HG03280 (cell line): ENCODE data around the gene TCEA2.

Experiments used
- ATAC-seq: cut with Tn5 transposase; IDR thresholded peaks from one replicate; pipeline ENCODE4 v1.9.1; 2021; ENCODE audit warnings: mild to moderate bottlenecking, moderate library complexity; ENCODE audit not compliant: unreplicated experiment

Gene TCEA2

DNA sequence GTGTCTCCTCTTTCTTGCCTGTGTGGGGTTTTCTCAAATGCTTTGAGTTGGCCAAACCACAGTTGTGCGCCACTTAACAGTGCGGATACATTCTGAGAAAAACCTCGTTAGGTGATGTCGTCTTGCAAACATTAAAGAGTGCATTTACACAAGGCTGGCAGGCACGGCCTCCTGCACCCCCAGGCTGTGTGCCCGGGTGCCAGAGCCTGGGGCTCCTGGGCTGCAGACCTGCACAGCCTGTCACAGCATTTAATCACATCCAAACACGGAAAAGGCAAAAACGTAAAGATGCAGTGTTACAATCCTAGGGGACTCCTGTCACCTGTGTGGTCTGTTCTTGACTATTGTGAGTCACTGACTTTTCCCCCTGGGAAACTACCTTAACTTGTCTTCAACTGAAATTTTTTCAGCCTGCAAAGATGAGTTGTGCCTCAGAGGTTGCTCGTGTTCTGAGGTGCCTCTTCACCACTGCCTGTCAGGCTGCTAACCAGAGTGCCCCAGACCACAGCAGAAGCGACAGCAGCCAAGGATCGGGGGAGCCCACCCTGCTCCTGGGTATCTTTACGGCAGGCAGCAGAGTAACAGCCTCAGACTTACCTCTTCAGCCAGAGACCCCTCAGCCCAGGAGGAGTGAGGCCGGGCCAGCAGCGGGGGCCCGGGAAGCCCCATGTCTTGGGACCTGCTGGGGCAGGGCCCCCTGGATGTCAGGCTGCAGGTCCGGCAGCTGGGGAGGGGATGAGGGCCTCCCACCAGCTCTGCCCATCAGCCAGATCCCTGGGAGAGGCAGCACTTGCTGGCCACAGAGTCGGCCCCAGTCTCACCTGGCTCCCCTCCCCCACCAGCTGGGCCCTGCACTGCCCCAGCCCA, 27.7 kb upstream of the TCEA2 start:
- no peak for ATAC-seq

GRCh38 chr20:64035933-64036345, 27.1 kb upstream of the TCEA2 start, which contains the start of gene C20orf204:
TSS of gene C20orf204 (plus strand) at chr20:64036182. CDS start at chr20:64036324, 142 bp downstream.
- ATAC-seq = no peak

DNA sequence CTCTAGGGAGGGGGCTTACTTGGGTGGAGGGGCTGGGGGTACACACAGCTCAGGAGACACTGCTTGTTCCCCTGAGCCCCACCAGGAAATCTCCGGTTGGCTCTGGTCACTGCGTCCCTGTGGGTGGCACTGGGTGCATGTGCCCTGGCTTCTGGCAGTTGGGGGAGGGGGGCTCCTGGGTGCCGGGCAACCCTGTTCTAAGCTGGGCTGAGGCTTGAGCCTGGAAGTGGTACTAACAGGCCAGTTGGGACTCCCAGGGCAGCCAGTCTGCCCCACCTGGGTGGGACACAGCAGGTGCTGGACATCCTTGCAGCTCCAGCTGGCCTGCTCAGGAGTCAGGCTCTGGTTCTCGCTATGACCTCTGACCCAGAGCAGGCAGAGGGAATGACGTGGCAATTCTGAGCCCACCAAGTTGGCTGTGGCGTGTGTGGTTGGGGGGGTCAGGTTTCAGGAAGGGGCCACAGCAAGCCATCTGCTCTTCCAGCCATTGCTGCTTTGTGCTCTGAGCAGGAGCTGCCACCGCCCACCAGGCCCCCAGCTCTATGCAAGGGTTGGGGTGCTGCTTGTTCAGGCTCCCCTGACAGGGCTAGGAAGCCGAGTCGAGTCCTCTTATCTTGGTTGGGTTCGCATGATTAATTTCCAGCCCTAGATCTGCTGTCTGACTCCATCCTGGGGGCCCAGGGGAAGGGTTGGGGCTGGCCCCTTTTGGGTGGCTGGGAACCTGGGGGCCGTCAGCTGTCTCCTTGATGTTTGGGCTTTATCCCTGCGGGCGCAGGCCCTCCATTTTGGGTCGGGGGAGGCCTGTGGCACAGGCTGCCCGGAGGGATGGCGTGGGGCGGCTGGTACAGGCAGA, 26.4 kb upstream of the TCEA2 start:
- ATAC-seq = no peak

DNA sequence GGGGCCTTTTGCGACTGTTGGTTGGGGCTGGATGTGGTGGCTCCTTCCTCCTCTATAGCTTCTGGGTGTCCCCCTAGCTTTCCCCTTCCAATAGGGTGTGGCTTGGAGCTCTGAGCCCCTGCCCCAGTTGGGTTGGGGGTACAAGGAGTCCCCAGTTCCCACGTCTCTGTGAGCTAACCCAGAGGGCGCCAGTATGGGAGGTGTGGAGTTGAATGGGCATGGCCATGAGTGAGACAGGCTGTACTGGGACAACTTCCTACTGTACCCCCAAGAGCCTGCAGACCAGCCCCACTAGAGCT, 25.9 kb upstream of the TCEA2 start:
- ATAC-seq = no peak

DNA sequence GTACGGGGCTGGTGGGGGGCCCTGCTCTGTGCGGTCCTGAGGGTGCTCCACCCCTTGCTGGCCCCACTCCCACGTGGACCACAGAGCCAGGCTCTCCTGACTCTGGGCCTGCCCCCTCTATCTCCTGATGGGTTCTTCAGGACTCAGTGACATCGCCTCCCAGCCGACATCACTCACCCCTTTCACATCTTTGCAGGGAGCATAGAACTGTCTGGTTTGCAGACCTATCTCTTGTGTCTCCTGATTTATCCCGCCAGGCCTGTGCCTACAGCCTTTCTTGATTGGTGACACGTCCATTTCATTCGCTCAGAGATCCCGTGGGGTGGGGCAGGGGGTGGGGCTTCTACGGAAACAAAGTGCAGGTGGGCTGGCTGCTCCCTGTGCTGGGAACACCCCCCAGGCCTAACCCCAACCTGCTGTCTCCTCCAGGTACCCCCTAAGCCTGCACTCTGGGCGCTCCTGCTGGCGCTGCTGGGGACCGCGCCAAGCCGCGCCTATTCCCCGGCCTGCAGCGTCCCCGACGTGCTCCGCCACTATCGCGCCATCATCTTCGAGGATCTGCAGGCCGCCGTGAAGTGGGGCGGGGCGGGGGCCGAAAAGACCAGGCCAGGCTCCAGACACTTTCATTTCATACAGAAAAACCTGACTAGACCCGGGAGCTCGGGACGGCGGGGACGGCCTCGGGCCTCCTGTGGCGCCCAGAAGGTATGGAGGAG, 25.3 kb upstream of the TCEA2 start:
- no peak for ATAC-seq

- peak; percentile 29 for ATAC-seq
These were observed 24.8 kb upstream of the TCEA2 start for GRCh38 chr20:64038224-64038564.

- peak; percentile 43 for ATAC-seq
These were observed 24.3 kb upstream of the TCEA2 start for GRCh38 chr20:64038565-64039292.

DNA sequence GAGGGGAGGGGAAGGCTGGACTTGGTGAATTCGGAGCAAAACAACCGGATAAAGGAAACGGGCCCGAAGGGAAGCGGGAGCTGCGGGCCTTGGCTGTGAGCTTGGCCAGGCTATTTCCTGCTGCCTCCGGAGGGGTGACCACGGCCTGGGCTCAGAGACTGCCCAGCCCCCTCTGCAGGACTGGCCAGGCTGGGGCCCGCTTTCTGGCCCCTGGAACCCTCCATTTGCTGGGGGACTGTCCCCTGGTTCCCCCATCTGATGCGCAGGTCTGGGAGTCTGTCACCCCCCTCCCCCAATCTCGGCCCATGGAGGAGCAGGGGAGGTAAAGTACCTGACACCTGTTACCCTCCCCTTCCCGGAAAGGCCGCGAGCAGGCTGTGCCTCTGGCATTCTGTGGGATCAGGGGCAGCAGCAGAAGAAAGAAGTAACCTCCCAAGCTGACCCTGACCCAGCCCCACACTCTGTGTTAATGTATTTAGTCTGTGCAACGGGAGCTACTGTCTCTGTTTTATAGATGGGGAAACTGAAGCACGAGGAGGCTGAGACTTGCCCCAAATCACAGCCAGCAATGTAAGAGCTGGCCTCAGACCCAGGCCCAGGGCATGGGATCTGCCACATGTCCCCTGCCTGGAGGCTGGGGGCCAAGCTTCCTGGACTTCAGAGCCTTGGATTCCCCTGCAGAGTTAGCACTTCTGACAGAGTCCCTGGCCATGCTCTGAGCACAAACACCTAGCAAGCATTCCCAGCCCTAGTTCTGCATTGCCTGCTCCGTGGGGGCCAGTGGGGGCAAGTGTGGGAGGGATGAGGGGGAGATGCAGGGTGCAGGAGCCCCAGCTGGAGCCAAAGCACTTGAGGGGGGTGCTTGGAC, 23.5 kb upstream of the TCEA2 start:
- ATAC-seq = no peak

- no peak for ATAC-seq
These were observed 22.6 kb upstream of the TCEA2 start for GRCh38 chr20:64040231-64041039.

GRCh38 chr20:64041040-64041780, 21.8 kb upstream of the TCEA2 start:
- ATAC-seq = no peak

- no peak for ATAC-seq
These were observed 21.3 kb upstream of the TCEA2 start for GRCh38 chr20:64041781-64042053.

DNA sequence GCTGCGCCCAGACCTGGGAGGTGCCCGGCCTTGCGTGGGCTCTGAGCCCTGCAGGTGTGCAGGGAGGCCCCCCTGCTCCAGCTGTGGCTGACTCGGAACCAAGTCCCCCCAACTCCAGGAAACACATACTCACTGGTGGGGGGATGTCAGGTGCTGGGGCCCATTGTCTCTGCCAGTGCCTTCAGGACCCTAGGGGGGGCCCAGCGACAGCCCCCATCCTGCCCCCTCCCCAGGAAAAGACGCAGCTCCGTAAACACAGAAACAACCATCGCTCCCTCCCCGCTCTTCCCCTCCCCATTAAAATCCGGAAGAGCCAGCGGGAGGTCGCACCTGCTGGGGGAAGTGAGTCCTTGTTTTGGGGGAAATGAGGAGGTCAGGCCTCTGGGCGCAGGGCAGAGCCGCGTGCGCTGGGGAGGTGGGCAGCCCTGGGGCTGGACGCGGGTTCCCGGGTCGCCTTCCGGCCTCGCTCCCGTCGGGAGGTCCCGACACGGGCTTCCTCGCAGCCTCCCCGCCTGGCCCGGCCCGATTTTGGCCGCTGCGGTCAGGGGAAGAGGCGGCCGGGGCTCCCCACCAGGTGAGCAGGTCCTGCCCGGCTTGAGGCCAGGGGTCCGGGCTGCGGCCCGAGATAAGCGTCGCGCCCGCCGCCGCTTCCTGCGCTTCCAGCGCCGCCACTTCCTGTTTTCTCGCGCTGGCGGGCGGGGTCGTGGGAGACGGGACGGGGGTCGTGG, 20.8 kb upstream of the TCEA2 start:
- no peak for ATAC-seq

GRCh38 chr20:64043768-64044167, 19.2 kb upstream of the TCEA2 start:
- ATAC-seq = no peak

DNA sequence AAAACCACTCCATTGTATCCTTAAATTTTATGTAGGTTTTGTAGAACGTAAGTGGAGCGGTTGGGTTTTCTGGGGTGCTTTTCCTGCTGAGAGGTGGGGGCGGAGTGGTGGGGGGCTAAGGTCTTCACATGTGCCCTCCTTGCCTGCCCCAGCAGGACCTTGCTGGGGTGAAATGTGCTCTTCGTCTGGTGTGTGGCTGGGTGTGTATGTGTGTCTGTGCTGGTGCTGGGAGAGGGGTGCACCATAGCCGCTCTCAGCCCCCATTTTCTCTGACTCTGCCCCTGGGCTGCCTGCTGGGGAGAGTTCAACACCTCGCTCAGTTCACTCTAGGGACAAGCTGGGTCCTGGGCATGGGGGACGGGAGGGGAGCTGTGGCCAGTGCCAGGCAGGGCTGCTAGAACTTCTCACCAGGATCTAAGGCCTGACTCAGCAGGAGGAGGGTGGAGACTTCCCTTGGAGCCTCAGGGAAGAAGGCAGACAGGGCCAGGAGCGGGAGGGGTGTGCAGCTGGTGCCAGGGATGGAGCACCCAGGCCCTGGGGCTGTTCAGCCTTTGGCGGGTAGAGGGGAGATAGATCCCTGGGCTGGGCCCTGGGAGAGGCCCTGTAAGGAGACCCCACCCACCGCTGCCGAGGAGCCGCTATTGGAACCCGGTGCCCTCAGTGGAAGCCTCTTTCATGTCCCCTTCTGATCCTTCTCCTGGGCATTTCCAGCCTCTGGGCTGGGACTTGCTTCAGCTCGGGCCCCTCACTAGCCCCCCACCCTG, 18.3 kb upstream of the TCEA2 start:
- no peak for ATAC-seq

DNA sequence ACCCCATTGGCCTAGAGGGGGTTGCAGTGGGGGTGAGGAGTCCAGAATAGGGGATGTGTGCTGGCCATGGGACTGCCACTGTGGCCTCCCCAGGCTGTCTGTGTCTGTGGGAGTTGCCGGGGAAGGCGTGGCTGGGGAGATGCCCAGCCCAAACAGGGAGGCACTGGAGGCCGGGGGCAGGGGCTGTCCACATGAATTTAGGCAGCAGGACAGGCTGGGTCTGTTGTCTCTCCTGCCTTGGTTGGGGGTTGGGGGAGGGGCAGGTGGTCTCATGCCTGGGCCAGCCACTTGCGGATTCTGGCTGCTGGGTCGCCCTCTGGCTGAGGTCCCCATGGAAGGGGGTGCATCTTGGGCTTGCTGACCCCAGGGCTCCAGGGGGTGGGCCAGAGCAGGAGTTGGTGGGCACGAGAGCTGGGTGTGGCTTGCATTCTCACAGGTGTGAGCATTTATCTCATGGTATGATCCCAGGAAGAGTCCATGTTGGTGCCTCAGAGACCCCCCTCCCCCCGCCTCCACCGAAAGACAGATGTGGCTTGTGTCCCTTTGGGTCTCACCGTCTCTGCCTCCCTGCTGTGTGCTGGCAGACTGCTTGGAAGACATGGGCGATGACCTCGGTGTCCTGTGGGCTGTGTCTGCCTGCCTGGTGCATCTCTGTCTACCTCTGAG, 17.5 kb upstream of the TCEA2 start:
- ATAC-seq = no peak

DNA sequence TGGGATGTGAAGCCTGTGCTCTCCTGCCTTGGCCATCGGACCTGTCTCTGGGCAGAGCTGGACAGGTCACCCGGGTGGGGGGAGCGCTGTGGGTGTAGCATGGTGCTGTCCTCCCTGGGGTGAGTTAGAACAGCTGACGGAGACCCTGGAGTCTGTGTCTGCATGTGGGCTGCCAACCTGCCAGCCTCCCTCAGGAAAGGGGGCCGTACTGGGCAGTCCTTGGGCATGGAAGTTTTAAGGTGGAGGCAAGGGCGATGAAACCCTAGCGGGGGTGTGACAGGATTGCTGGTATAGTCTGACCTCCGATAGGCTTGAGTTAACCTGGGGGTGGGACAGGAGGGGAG, 16.0 kb upstream of the TCEA2 start:
- no peak for ATAC-seq

- ATAC-seq = no peak
These were observed 15.0 kb upstream of the TCEA2 start for GRCh38 chr20:64047968-64048401.
